Loucy (cell line): Measurements from ENCODE around the gene SSUH2.

Experiments
- H2AFZ ChIP-seq: fragments of 200-600 bp; sonication (generic); 2 replicates; pipeline ENCODE4 v1.6.0; 2016; ENCODE audit warnings: antibody characterized with exemption, mild to moderate bottlenecking, low read length, moderate library complexity
- H3F3A ChIP-seq: fragments of 200-600 bp; 2 replicates; pipeline ENCODE4 v1.6.0; 2016; ENCODE audit warnings: antibody characterized with exemption, low read depth, mild to moderate bottlenecking
- H3K27me3 ChIP-seq: fragments of 200-600 bp; sonication (generic); 2 replicates; pipeline ENCODE4 v1.6.1; 2014; ENCODE audit warnings: low read length, mild to moderate bottlenecking; ENCODE audit not compliant: insufficient read depth, poor library complexity, severe bottlenecking
- H3K36me3 ChIP-seq: fragments of 200-600 bp; sonication (generic); 2 replicates; pipeline ENCODE4 v1.6.1; 2016; ENCODE audit warnings: low read length; ENCODE audit not compliant: insufficient read depth
- H3K4me1 ChIP-seq: fragments of 200-600 bp; sonication (generic); 2 replicates; pipeline ENCODE4 v1.5.1; 2014; ENCODE audit warnings: low read length, mild to moderate bottlenecking; ENCODE audit not compliant: insufficient read depth, poor library complexity, severe bottlenecking
- H3K4me2 ChIP-seq: fragments of 200-600 bp; sonication (generic); 2 replicates; pipeline ENCODE4 v1.6.0; 2014; ENCODE audit warnings: antibody characterized with exemption, low read length, low read depth, mild to moderate bottlenecking; ENCODE audit not compliant: poor library complexity, severe bottlenecking
- H3K4me3 ChIP-seq: fragments of 200-600 bp; sonication (generic); 2 replicates; pipeline ENCODE4 v1.5.1; 2014; ENCODE audit warnings: low read length, mild to moderate bottlenecking, mixed read lengths; ENCODE audit not compliant: poor library complexity, severe bottlenecking
- H3K79me2 ChIP-seq: fragments of 200-600 bp; sonication (generic); 2 replicates; pipeline ENCODE4 v1.6.1; 2014; ENCODE audit warnings: low read length; ENCODE audit not compliant: insufficient read depth
- H3K9ac ChIP-seq: fragments of 200-600 bp; sonication (generic); 2 replicates; pipeline ENCODE4 v1.6.0; 2014; ENCODE audit warnings: mild to moderate bottlenecking, low read depth, low read length, moderate library complexity; ENCODE audit not compliant: poor library complexity, severe bottlenecking
- H3K9me2 ChIP-seq: fragments of 200-600 bp; sonication (generic); replicated peaks from 2 replicates; pipeline ENCODE4 v1.6.1; 2016; ENCODE audit warnings: low read depth, low read length, mixed read lengths
- H3K9me3 ChIP-seq: fragments of 200-600 bp; sonication (generic); 2 replicates; pipeline ENCODE4 v1.6.1; 2014; ENCODE audit warnings: mild to moderate bottlenecking, antibody characterized with exemption, low read length, low read depth; ENCODE audit not compliant: insufficient read depth
- H4K20me1 ChIP-seq: fragments of 200-600 bp; sonication (generic); 2 replicates; pipeline ENCODE4 v1.6.0; 2014; ENCODE audit warnings: antibody characterized with exemption, low read length, mild to moderate bottlenecking; ENCODE audit not compliant: insufficient read depth, poor library complexity, severe bottlenecking
- EZH2phosphoT487 ChIP-seq: fragments of 200-600 bp; IDR thresholded peaks from 2 replicates; pipeline ENCODE4 v1.6.1; 2018; ENCODE audit warnings: antibody characterized with exemption, mild to moderate bottlenecking, moderate library complexity, borderline replicate concordance
- TF ChIP-seq, protein P1 (sequence below): fragments of 200-600 bp; sonication (generic); conservative IDR thresholded peaks from 2 replicates; pipeline ENCODE4 v1.5.1; 2014; ENCODE audit warnings: mild to moderate bottlenecking, antibody characterized with exemption, low read length

The SSUH2 gene

DNA sequence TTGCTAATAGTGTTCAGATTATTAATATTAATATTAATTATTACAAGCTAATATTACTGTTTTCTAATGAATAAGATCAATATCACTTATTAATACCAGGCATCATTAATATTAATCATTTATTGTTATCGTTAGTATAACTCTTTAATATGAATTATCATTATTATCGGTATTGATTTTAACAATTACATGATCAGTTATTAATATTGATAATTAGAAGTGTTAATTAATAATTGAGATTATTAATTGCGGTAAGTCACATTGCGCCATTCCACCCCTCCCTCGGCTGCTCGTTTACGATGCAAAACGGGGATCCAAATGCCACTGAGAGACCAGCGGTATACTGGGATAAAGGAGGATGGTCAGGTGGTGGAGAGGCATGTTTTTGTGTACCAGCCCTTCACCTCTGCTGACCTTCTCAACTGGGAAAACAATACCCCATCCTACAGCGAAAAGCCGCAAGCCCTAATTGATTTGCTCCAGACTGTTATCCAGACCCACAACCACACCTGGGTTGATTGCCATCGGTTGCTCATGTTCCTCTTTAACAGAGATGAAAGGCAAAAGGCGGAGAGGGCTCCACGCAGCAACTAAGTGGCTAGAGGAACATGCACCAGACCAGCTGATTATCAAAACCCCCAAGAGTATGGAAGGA, 28.6 kb upstream of the SSUH2 start:
- H3K27me3 ChIP-seq = no peaks in the 10 kb centered on the region
- no peak overlapping the region for H2AFZ ChIP-seq
- H3K79me2 ChIP-seq = no peaks in the 10 kb centered on the region
- H3K4me1 ChIP-seq = no peaks in the 10 kb centered on the region
- no peaks in the 10 kb centered on the region for H3F3A ChIP-seq
- no peaks in the 10 kb centered on the region for H3K9me3 ChIP-seq
- H3K4me2 ChIP-seq = no peak overlapping the region
- no peak overlapping the region for H3K4me3 ChIP-seq
- no peaks in the 10 kb centered on the region for H3K9me2 ChIP-seq
- H3K36me3 ChIP-seq = no peaks in the 10 kb centered on the region
- H3K9ac ChIP-seq = no peak overlapping the region
- TF ChIP-seq EZH2phosphoT487 = no peak
- TF ChIP-seq, protein P1, sequence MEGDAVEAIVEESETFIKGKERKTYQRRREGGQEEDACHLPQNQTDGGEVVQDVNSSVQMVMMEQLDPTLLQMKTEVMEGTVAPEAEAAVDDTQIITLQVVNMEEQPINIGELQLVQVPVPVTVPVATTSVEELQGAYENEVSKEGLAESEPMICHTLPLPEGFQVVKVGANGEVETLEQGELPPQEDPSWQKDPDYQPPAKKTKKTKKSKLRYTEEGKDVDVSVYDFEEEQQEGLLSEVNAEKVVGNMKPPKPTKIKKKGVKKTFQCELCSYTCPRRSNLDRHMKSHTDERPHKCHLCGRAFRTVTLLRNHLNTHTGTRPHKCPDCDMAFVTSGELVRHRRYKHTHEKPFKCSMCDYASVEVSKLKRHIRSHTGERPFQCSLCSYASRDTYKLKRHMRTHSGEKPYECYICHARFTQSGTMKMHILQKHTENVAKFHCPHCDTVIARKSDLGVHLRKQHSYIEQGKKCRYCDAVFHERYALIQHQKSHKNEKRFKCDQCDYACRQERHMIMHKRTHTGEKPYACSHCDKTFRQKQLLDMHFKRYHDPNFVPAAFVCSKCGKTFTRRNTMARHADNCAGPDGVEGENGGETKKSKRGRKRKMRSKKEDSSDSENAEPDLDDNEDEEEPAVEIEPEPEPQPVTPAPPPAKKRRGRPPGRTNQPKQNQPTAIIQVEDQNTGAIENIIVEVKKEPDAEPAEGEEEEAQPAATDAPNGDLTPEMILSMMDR = no peak
- H4K20me1 ChIP-seq = no peaks in the 10 kb centered on the region

- Histone ChIP-seq H3K27me3 (no peaks in the 10 kb centered on the region), H3K4me3 (no peak overlapping the region), H3K4me2 (no peak overlapping the region), H3F3A (no peaks in the 10 kb centered on the region), H3K36me3 (no peaks in the 10 kb centered on the region), H3K4me1 (no peaks in the 10 kb centered on the region), H3K9ac (no peak overlapping the region), H3K79me2 (no peaks in the 10 kb centered on the region), H4K20me1 (no peaks in the 10 kb centered on the region), H3K9me3 (no peaks in the 10 kb centered on the region), H3K9me2 (no peaks in the 10 kb centered on the region), H2AFZ (no peak overlapping the region)
- no peak for TF ChIP-seq EZH2phosphoT487
- TF ChIP-seq, protein P1 = no peak
Measured at GRCh38 chr3:8669019-8669418, 24.4 kb upstream of the SSUH2 start.

GRCh38 chr3:8668216-8668615, 23.6 kb upstream of the SSUH2 start:
- Histone ChIP-seq H3F3A (no peaks in the 10 kb centered on the region), H3K4me3 (no peak overlapping the region), H3K36me3 (no peaks in the 10 kb centered on the region), H3K9ac (no peak overlapping the region), H3K4me2 (no peak overlapping the region), H3K9me2 (no peaks in the 10 kb centered on the region), H2AFZ (no peak overlapping the region), H3K4me1 (no peaks in the 10 kb centered on the region), H3K9me3 (no peaks in the 10 kb centered on the region), H4K20me1 (no peaks in the 10 kb centered on the region), H3K27me3 (no peaks in the 10 kb centered on the region), H3K79me2 (no peaks in the 10 kb centered on the region)
- TF ChIP-seq EZH2phosphoT487 = no peak
- TF ChIP-seq, protein P1 = no peak
